LNCaP clone FGC (cell line): ENCODE data around the gene KRT31.

ENCODE experiments used
- DNase-seq: peaks from one replicate; pipeline ENCODE4 v3.0.0-alpha.2; 2011; ENCODE audit warnings: low read depth
- H3K4me3 ChIP-seq: 2 replicates; pipeline ENCODE4 v1.5.1; 2011; ENCODE audit warnings: mild to moderate bottlenecking, low read depth, low read length, control low read depth
- CTCF ChIP-seq: IDR thresholded peaks from 2 replicates; pipeline ENCODE4 v1.5.1; 2012; ENCODE audit warnings: mild to moderate bottlenecking; ENCODE audit not compliant: control insufficient read depth, insufficient read depth; ENCODE audit errors: extremely low read depth

KRT31 gene

DNA sequence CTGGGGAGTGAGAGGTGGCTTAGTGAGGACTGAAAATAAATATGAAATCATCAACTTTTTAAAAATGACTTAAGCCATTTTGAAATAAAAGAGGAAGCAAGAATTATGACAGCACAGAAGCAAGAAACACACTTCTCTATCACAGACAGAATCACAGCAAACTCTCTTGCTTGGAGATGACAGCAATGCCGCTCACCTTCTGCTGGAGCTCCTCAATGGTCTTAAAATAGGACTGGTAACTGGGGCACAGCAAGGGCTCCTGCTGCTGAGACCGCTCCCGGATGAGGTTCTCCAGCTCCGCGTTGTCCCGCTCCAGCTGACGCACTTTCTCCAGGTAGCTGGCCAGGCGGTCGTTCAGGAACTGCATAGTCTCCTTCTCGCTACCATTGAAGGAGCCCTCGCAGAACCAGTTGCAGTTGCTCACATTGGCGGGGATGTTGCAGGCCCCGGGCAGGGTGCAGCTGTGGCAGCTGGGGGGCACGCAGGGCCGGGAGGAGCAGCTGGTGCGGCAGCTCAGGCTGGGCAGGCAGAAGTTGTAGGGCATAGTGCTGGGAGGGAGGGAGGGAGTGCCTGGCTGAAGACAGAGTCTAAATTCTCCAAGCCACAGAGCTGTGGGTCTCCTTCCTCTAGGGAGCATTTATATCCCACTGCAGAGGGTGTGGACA lies at the start of gene KRT31:
Gene KRT31, minus strand, starts transcription at position 613 of the 665 bp plus-strand sequence. Its CDS starts 69 bp downstream, at position 544.
- DNase-seq, result no peak
- no peak for TF ChIP-seq CTCF
- no peak within 1 kb of the TSS for H3K4me3 ChIP-seq

DNA sequence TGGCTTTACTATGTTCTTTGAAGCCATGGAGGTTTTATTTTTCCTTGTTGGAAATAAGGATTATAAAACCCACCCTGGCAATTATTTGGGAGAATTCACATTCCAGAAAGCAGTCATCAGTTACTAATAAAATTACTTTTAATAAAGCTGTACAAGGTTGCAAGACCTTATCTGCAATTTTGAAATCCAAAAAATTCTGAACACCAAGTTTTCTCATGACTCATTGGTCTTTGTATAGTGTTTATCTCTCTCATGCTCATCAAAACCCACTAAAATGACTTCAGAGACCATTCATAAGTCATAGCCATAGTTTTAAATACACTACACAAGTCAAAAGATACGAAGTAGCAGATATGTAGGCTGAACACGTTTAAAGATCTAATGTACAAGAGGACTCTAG lies 49.4 kb upstream of the KRT31 start:
- no peak for DNase-seq
- TF ChIP-seq CTCF, result no peak
- H3K4me3 ChIP-seq, result no peak overlapping the region

DNA sequence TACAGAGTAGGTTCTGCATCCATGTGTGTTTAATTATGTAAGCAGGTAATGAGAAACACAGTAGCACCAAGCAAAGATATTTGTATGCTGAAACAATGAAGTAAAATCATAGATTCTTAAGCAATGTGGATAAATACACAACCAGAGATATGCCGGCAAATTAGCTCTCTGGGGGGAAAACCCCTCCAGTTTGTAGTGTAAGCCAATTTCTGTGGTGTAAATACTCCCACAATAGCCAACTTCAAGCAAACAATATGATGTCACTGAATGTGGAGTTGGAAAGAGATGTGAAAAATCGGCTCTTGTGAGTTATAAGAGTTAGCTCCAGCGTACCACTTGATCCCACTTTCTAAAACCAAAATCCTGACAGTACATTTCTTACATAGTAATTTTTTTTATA lies 47.2 kb upstream of the KRT31 start:
- no peak for DNase-seq
- no peak overlapping the region for H3K4me3 ChIP-seq
- TF ChIP-seq CTCF, result no peak

GRCh38 chr17:41444186-41444585 lies 46.8 kb upstream of the KRT31 start:
- no peak for TF ChIP-seq CTCF
- H3K4me3 ChIP-seq, result no peak overlapping the region
- DNase-seq, result no peak

DNA sequence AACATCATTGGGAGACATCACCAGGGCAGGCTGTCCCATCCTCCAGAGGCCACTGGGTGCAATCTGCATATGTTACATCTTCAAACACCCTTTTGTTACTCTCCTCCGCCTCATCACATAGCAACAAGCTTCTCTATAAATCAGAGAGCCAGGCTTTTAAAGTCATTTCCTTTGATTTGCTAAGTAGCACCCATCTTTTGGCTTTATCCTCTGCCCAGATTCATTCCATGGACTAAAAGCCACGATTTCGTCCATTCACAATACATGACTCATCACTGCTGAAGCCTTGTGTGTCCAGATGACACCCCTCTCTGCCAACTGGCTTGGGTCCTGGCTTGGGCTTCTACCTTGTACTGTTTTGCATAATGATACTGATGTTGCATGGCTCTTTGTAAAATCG lies 45.3 kb upstream of the KRT31 start:
- no peak for DNase-seq
- no peak overlapping the region for H3K4me3 ChIP-seq
- no peak for TF ChIP-seq CTCF

DNA sequence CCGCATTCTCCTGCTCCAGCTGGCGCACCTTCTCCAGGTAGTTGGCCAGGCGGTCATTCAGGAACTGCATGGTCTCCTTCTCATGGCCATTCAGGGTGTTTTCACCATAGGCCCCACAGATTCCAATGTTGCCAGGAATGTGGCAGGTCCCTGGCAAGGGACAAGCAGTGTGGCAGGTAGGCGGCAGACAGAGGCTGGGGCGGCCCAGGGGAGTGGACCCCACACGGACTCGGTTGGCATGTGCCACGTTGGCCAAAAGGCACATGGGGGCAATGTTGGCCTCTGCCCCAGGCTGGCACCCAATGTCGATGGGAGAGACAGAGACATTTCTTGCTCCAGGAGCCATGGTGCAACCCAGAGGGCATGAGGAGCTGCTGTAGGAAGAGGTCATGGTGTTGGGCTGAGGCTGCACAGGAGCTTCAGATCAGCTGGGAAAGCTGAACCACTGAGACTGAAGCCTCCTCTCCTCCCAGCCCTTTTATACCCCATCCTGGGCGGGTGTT lies 43.2 kb upstream of the KRT31 start, which contains the start of gene KRT38:
Gene KRT38, minus strand, starts transcription at position 453 of the 503 bp plus-strand sequence. Its CDS starts 62 bp downstream, at position 391.
- H3K4me3 ChIP-seq, result no peak within 1 kb of the TSS
- DNase-seq, result no peak
- no peak for TF ChIP-seq CTCF

- no peak for TF ChIP-seq CTCF
- no peak for DNase-seq
- H3K4me3 ChIP-seq, result no peak overlapping the region
Measured at GRCh38 chr17:41439375-41439774, 42.0 kb upstream of the KRT31 start.
